GM19455 (cell line): ENCODE results near the gene NDUFS6.
"Not testable (repeated sequence)": the region's sequence is repeated elsewhere in the genome, so short reads cannot be mapped to it uniquely, and the experiment has no call there.

ENCODE experiments used
- ATAC-seq: cut with Tn5 transposase; IDR thresholded peaks from one replicate; pipeline ENCODE4 v1.9.1; 2021; ENCODE audit not compliant: unreplicated experiment

NDUFS6 gene

GRCh38 chr5:1831257-1831656, 30.1 kb downstream of the NDUFS6 start:
- ATAC-seq: no peak

GRCh38 chr5:1831677-1832313, 30.6 kb downstream of the NDUFS6 start:
- no peak for ATAC-seq

DNA sequence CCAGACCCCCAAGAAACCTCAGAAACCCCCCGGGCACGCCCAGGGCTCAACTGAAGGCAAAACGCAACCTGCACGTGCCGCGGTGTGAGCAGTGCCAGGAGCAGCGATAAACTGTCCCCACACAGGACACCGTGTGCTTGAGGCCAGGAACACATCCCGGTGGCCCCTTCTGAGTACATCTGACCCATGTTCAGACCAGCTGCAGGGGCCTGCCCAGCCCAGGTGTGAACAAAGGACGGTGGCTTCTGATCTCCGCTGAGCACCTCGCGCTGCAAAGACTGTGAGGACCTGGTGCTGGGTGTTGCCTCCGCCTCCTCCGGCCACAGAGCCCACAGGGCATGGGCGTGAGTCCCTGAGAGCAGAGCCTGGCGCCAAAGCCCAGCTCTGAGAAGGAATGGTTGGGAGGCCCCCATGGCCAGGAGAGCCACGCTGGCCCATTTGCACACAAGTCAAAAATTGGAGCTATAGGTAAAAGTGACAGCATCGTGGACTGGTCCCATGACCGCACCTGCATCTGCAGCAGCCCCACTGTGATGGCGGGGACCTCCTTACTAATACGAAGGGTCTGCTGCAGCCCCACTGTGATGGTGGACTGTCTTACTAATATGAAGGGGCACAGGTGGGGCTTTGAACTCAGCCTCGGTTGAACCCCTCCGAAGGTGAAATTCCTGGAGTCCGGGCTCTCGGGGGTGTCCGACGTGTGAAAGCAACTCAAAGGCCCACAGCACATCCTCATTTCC, 31.5 kb downstream of the NDUFS6 start:
- no peak for ATAC-seq

- ATAC-seq: no peak
Observed at GRCh38 chr5:1833264-1834021, 32.2 kb downstream of the NDUFS6 start.

DNA sequence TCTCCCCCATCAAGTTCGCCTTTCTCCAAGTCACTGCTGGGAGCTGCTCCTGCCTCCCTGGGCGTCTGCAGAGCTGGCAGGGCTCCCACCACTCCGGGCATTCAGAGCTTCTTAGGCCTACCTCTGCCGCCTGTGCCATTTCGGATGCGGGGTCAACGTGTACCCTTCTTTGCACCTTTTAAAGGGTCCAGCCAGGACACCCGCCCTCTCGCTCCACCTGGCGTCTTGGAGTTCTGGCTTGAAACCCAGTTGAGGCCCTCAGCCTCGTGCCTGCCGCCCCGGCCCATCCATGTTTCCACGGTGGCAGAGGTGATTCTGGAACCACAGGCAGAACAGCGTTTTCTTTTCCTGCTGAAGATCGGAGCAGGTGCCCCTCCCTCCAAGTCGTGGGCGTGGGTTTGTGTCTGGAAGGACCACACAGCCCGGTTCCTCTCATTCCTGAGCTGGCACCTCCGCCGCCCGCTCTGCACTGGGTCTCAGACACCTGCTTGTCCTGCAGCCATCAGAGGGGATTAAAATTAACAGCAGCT, 32.9 kb downstream of the NDUFS6 start:
- ATAC-seq: no peak

- ATAC-seq: no peak
Observed at GRCh38 chr5:1834721-1835429, 33.7 kb downstream of the NDUFS6 start.

DNA sequence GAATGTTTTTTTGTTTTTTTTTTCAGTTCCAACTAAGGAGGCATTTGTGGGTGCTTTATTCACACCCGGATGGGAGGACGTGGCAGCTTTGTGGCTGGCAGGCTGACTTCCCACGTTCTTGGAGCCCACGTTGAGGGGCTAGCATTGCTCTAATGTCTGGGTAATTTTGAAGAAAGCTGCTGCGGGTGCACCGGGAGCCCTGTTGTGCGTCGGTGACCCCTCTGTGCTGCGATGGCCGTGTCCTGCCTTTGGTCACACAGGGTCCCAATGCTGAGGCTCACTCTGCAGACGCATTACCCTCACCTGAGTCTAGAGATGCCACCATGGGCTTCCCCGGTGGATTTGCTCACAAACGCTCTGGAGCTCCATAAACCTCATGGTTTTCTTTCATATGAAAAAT, 34.2 kb downstream of the NDUFS6 start:
- ATAC-seq: no peak

- no peak for ATAC-seq
Observed at GRCh38 chr5:1836176-1836890, 35.1 kb downstream of the NDUFS6 start.

GRCh38 chr5:1836891-1837880, 36.0 kb downstream of the NDUFS6 start:
- no peak for ATAC-seq

- no peak for ATAC-seq
Observed at GRCh38 chr5:1838013-1838412, 36.8 kb downstream of the NDUFS6 start.

DNA sequence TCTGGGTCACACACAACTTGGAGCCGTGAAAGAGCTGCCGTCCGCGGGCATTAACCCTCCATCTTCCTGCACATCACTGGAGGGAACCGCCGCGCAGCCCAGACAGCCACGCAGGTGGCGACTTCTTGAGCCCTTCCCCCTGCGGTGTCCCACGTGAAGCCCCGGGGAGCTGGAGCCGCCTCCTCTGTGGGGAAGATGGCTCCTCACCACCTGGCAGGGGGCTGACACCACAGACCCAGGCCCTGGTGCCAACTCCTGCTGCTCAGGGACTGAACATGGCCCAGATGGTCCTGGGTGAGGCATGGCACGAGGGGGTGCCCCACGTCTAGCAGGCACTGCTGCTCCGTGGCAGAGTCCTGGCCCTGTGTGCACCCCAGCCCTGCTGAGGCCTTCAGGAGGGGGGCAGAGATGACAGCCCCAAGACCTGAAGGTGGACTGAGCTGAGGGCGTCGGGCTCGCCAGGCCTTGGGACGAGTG, 38.9 kb downstream of the NDUFS6 start:
- no peak for ATAC-seq

GRCh38 chr5:1840741-1841521, 39.7 kb downstream of the NDUFS6 start:
- no peak for ATAC-seq

- ATAC-seq: no peak
Observed at GRCh38 chr5:1842004-1842819, 41.0 kb downstream of the NDUFS6 start.

GRCh38 chr5:1843761-1844160, 42.6 kb downstream of the NDUFS6 start:
- not testable (repeated sequence) for ATAC-seq

- ATAC-seq: no peak
Observed at GRCh38 chr5:1844708-1845436, 43.7 kb downstream of the NDUFS6 start.

- no peak for ATAC-seq
Observed at GRCh38 chr5:1845696-1846095, 44.5 kb downstream of the NDUFS6 start.

GRCh38 chr5:1846583-1846982, 45.4 kb downstream of the NDUFS6 start:
- ATAC-seq: no peak
